Astrocyte (in vitro differentiated cells and primary cell): ENCODE measurements around the gene NCLN. TPM values are rescaled to one million over a fixed set of nuclear protein-coding genes. Genes with fewer than 3 reads are reported as not detected.

ENCODE experiments used
- DNase-seq: peaks from one replicate; pipeline ENCODE4 v3.0.0-alpha.2; 2010; ENCODE audit warnings: low read depth
- FAIRE-seq: peaks from 2 replicates; lab custom pipeline; 2011; peaks lifted over from hg19 to GRCh38; lab: Jason Lieb, UNC
- H2AFZ ChIP-seq: 2 replicates; pipeline ENCODE4 v1.6.0; 2012; ENCODE audit warnings: low read depth, low read length, inconsistent platforms
- H3K27ac ChIP-seq: 2 replicates; pipeline ENCODE4 v1.5.1; 2011; ENCODE audit warnings: low read depth, low read length, inconsistent platforms
- H3K27me3 ChIP-seq: 2 replicates; pipeline ENCODE4 v1.6.0; 2011; ENCODE audit warnings: low read length, inconsistent platforms; ENCODE audit not compliant: insufficient read depth
- H3K36me3 ChIP-seq: 2 replicates; pipeline ENCODE4 v1.5.1; 2011; ENCODE audit warnings: low read length, inconsistent platforms; ENCODE audit not compliant: insufficient read depth
- H3K4me1 ChIP-seq: 2 replicates; pipeline ENCODE4 v1.5.1; 2011; ENCODE audit warnings: low read length, inconsistent platforms; ENCODE audit not compliant: insufficient read depth
- H3K4me2 ChIP-seq: 2 replicates; pipeline ENCODE4 v1.6.0; 2012; ENCODE audit warnings: low read length, inconsistent platforms
- H3K4me3 ChIP-seq: 2 replicates; pipeline ENCODE4 v1.5.1; 2011; ENCODE audit warnings: low read depth, mild to moderate bottlenecking, low read length, inconsistent platforms; ENCODE audit not compliant: insufficient read depth
- H3K79me2 ChIP-seq: 2 replicates; pipeline ENCODE4 v1.6.0; 2012; ENCODE audit warnings: mild to moderate bottlenecking, low read length, inconsistent platforms; ENCODE audit not compliant: insufficient read depth
- H3K9ac ChIP-seq: 2 replicates; pipeline ENCODE4 v1.6.0; 2012; ENCODE audit warnings: mild to moderate bottlenecking, low read length, inconsistent platforms
- H3K9me3 ChIP-seq: 2 replicates; pipeline ENCODE4 v1.5.1; 2012; ENCODE audit warnings: low read depth, mild to moderate bottlenecking, low read length, inconsistent platforms; ENCODE audit not compliant: insufficient read depth
- H4K20me1 ChIP-seq: 2 replicates; pipeline ENCODE4 v1.6.0; 2012; ENCODE audit warnings: low read length, inconsistent platforms; ENCODE audit not compliant: insufficient read depth
- H3K27ac Mint-ChIP-seq: one replicate; pipeline ENCODE4 v1.8.0; 2021; ENCODE audit warnings: mild to moderate bottlenecking, mixed read lengths; ENCODE audit not compliant: unreplicated experiment
- H3K27me3 Mint-ChIP-seq: one replicate; pipeline ENCODE4 v1.8.0; 2021; ENCODE audit warnings: low read depth, mixed read lengths; ENCODE audit not compliant: unreplicated experiment
- H3K36me3 Mint-ChIP-seq: one replicate; pipeline ENCODE4 v1.8.0; 2021; ENCODE audit warnings: low read depth, mixed read lengths; ENCODE audit not compliant: unreplicated experiment
- H3K4me1 Mint-ChIP-seq: one replicate; pipeline ENCODE4 v1.8.0; 2021; ENCODE audit warnings: low read depth, mixed read lengths; ENCODE audit not compliant: unreplicated experiment
- H3K4me3 Mint-ChIP-seq: one replicate; pipeline ENCODE4 v1.8.0; 2021; ENCODE audit warnings: mild to moderate bottlenecking, moderate library complexity, mixed read lengths; ENCODE audit not compliant: unreplicated experiment
- H3K9me3 Mint-ChIP-seq: one replicate; pipeline ENCODE4 v1.8.0; 2021; ENCODE audit warnings: mild to moderate bottlenecking, mixed read lengths; ENCODE audit not compliant: unreplicated experiment
- EZH2 ChIP-seq: IDR thresholded peaks from 2 replicates; pipeline ENCODE4 v1.6.1; 2012; ENCODE audit warnings: mild to moderate bottlenecking, low read length, inconsistent platforms; ENCODE audit not compliant: insufficient read depth
- total RNA-seq: library from RNA; stranded (reverse); gene quantifications from 2 replicates; pipeline ENCODE4 v1.2.1, GENCODE V29; 2021
- TF ChIP-seq, protein P1 (sequence below): IDR thresholded peaks from 2 replicates; pipeline ENCODE4 v1.5.1; 2011; ENCODE audit warnings: low read depth, mild to moderate bottlenecking, inconsistent platforms, low read length, moderate library complexity; ENCODE audit not compliant: insufficient read depth

Gene NCLN
- total RNA-seq, 1 donor from 2014 or later = 95.8 TPM

DNA sequence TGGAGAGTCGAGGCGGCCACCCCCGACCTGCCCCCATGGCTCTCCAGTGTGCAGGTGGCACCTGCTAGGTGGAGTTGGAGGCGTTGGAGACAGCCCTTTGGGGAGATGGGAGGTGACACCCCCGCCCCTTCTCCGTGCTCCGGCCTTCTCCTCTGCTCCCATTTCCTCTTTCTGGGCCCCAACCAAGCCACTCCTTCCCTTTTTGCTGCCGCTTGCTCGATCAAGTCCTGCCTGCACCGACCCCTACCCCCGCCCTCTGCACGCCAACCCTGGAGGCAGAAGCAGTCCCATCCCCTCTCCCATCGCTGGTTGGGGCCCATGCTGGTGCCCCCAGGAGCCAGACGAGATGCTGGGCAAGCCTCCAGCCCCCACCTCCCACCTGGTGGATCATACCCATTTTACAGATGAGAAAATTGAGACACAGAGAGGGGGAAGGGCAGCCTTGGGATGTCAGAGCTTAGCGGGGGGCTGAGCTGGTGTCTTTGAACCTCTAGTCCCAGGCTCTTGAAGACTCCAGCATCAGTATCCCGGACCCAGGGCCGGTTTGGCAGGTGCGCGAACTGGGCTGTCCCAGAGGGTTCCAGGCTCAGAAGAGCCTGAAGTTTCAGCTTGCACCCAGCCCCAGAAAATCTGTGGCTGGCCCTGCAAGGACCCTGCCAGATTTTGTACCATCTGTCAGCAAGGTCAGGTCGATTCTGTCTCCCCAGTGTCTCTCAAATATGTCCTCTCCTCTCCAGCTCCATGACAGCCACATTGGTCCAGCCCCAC is 39.6 kb upstream of the NCLN start:
- no peak overlapping the region for H3K27ac Mint-ChIP-seq
- no peaks in the 10 kb centered on the region for H3K36me3 Mint-ChIP-seq
- H3K4me1 Mint-ChIP-seq = no peaks in the 10 kb centered on the region
- Histone ChIP-seq H3K27me3 (no peaks in the 10 kb centered on the region), H3K9ac (no peak overlapping the region), H4K20me1 (no peaks in the 10 kb centered on the region), H3K4me2 (no peak overlapping the region), H3K4me1 (peaks cover 11% of the 10 kb centered on the region), H2AFZ (no peak overlapping the region), H3K4me3 (no peak overlapping the region), H3K9me3 (no peaks in the 10 kb centered on the region), H3K36me3 (no peaks in the 10 kb centered on the region), H3K79me2 (no peaks in the 10 kb centered on the region), H3K27ac (no peak overlapping the region)
- H3K9me3 Mint-ChIP-seq = no peaks in the 10 kb centered on the region
- no peak for TF ChIP-seq EZH2
- TF ChIP-seq, protein P1, sequence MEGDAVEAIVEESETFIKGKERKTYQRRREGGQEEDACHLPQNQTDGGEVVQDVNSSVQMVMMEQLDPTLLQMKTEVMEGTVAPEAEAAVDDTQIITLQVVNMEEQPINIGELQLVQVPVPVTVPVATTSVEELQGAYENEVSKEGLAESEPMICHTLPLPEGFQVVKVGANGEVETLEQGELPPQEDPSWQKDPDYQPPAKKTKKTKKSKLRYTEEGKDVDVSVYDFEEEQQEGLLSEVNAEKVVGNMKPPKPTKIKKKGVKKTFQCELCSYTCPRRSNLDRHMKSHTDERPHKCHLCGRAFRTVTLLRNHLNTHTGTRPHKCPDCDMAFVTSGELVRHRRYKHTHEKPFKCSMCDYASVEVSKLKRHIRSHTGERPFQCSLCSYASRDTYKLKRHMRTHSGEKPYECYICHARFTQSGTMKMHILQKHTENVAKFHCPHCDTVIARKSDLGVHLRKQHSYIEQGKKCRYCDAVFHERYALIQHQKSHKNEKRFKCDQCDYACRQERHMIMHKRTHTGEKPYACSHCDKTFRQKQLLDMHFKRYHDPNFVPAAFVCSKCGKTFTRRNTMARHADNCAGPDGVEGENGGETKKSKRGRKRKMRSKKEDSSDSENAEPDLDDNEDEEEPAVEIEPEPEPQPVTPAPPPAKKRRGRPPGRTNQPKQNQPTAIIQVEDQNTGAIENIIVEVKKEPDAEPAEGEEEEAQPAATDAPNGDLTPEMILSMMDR = no peak
- H3K27me3 Mint-ChIP-seq = peaks cover 13% of the 10 kb centered on the region
- DNase-seq (no peak), FAIRE-seq (no peak)
- no peak overlapping the region for H3K4me3 Mint-ChIP-seq

DNA sequence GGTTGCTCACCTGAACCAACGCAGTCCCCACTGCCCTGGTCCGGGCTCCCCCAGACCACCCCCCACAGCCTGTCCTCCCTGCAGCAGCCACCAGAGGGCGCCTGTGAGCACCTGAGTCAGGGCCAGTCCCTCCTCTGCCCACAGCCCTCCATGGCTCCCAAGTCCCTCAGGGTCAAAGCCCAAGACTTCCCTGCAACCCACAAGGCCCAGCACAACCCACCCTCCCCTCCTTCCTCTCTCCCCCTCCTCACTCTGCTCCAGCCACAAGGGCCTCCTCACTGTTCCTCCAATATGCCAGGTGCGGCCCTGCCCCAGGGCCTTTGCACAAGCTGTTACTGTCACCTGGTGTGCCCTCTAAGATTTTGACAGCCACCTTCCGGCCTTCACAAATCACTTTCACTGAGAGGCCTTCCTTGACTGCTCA is 39.0 kb upstream of the NCLN start:
- no peaks in the 10 kb centered on the region for H4K20me1 ChIP-seq
- no peak overlapping the region for H3K27ac Mint-ChIP-seq

More for the DNA sequence above, 39.0 kb upstream of the NCLN start:
- no peak overlapping the region for H2AFZ ChIP-seq
- no peaks in the 10 kb centered on the region for H3K9me3 ChIP-seq
- TF ChIP-seq, protein P1 = peak; percentile 39
- TF ChIP-seq EZH2 = no peak
- H3K4me3 ChIP-seq = no peak overlapping the region
- H3K27ac ChIP-seq = no peak overlapping the region
- Mint-ChIP-seq H3K36me3 (no peaks in the 10 kb centered on the region), H3K4me1 (no peaks in the 10 kb centered on the region), H3K9me3 (no peaks in the 10 kb centered on the region), H3K4me3 (no peak overlapping the region), H3K27me3 (peaks cover 13% of the 10 kb centered on the region)
- H3K36me3 ChIP-seq = no peaks in the 10 kb centered on the region
- no peak for DNase-seq
- no peak overlapping the region for H3K4me2 ChIP-seq
- no peaks in the 10 kb centered on the region for H3K27me3 ChIP-seq
- H3K4me1 ChIP-seq = peaks cover 9% of the 10 kb centered on the region
- no peaks in the 10 kb centered on the region for H3K79me2 ChIP-seq
- no peak for FAIRE-seq
- H3K9ac ChIP-seq = no peak overlapping the region
